DLD1 (cell line): ENCODE results near the gene AUTS2.

Source experiments
- in situ Hi-C: cut with HindIII; loops from 2 replicates; pipeline ENCODE4 v1.10.0; 2017; ENCODE audit warnings: low sequenced_read_pairs

AUTS2 gene

DNA sequence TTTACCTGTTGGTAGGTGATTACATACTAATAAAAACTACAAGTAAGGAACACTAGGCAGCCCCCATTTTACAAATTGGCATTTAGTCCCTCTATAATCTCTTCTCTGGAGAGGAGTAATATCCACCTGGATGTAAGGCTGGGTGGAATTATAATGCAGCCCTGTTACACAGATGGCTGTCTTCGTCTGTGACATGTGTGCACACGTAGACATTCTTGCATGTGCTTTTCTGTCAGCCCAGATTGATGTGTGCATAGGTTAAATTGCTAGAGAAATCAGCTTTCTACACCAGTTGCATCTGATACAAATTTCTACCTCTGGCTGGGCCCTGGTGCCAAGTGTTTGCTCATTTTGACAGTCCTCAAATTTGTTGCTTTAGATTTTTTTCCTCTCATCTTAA is 715.9 kb downstream of the AUTS2 start:
- in situ Hi-C loops: no loop called here

DNA sequence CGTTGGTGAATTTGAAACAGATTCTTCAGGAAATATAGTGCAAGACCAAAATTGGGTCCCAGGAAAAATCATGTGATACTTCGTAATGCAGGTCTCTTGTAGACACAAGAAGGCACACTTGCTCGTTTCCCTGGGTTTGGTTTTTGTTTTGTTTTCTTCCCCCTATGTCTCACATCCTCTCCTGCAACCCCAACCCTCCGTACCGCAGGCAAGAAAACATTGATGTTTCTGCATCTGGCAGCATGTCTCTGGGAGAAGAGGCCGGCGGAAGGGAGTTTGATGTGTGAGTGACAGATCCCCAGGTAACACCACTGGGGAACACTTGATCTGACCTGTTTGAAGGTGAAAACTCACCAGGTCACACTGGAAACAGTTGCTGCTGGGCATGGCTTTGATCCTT is 718.5 kb downstream of the AUTS2 start:
- in situ Hi-C loops: no loop called here

- in situ Hi-C loops: no loop called here
These were observed 719.1 kb downstream of the AUTS2 start for GRCh38 chr7:70317356-70317755.

DNA sequence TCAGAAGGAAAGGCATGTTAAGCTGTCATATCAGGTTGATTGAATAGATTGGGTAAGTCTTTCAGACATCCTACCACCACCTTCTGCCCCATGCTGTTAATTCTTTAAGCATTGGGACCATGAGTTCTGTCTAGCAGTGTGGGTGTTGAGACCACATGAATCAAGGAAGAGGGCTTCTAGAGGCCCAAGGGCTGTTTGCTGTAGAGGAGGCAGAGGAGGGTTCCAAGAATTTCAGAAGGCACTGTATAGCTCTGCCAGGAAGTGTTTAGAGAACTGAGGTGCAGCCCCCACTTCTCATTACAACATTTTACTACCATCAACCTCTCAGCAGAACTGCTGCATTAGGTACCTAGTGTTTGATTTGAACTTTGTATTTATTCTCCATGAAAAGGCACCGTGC is 720.2 kb downstream of the AUTS2 start:
- in situ Hi-C loops: no loop called here

- in situ Hi-C loops: no loop called here
These were observed 720.8 kb downstream of the AUTS2 start for GRCh38 chr7:70319057-70319456.

- in situ Hi-C loops: no loop called here
These were observed 722.8 kb downstream of the AUTS2 start for GRCh38 chr7:70321016-70321590.

GRCh38 chr7:70322856-70323255 is 724.6 kb downstream of the AUTS2 start:
- in situ Hi-C loops: no loop called here

DNA sequence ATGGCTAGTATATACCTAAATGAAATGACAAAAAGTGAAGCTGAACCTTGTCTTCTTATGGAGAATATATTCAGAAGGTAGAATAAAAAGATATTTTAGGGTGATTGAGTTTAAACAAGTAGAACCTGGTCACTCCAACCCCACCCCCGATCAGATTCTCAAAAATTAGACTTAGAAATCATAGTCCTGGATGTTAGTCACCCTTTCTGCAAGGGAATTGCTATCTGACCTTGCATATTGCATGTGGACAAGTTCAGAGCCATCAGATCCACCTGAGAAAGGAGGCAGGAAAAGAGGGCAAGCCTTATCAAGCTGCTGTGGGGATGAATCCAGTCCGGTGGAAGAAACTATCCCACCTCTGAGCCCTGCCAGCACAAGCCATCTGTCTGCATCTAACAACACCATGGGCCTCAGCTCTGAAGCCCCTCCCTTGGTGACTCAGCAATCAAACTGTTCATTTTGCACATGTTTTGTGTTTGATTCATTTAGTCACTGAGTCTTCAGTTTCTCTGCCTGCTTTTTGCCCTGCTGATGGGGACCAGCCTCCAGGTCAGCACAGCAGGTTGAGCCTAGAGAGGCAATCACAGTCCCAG is 727.3 kb downstream of the AUTS2 start:
- in situ Hi-C loops: no loop called here

DNA sequence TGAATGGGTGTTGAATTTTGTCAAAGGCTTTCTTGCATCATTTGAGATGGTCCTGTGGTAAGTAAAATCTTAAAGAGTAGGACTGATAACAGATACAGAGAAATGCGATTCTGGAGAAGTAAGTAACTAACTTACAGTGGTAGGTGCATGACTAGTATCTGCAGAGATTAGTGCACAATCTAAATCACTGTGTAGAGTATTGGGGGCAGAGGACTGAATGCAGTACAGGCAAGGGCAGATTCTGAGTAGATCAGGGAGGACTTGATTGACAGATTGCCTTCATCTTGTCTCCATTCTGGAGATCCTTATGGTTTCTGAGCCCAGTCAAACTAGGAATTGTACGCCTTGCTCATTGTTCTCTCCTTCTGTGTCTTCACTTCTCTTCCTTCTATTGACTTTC is 736.0 kb downstream of the AUTS2 start:
- in situ Hi-C loops: no loop called here

DNA sequence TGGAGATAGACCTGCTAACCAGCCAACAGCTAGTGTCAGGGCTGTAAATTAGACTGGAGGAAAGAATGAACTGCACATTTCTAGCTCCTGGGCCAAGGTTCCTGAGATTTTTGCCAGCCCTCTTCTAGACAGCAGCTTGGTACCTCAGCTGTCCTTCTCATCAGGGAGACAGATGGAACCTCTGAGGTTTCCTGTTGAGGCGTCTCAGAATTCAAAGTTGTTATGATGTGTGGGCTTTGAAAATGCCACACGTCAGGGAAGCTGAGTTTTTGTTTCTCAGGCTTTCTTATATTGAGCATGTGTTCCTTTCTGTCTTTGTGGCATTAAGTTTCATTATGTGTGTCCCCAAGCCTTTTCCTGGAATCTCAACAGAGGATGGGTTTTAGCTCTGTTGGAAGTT is 736.6 kb downstream of the AUTS2 start:
- in situ Hi-C loops: no loop called here

- in situ Hi-C loops: no loop called here
These were observed 738.3 kb downstream of the AUTS2 start for GRCh38 chr7:70336536-70336935.

DNA sequence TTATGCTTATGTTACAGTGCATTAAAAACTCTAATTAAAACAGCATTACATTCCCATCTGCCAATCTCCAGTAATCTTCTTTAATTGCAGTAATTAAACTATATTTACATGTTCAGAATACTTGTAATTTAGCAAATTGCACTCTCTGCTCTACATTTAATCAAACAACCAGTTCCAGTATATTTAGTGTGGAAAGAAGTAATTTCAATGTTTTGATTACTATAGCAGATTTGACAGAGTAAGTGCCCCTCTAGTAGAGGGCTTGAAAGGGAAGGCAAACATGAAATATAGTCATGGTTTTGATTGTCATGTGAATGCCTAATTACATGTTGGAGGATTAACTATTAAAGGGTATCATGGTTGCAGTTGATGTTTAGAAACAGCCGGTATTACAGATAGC is 739.7 kb downstream of the AUTS2 start:
- in situ Hi-C loops: no loop called here

GRCh38 chr7:70340236-70340635 is 742.0 kb downstream of the AUTS2 start:
- in situ Hi-C loops: no loop called here

DNA sequence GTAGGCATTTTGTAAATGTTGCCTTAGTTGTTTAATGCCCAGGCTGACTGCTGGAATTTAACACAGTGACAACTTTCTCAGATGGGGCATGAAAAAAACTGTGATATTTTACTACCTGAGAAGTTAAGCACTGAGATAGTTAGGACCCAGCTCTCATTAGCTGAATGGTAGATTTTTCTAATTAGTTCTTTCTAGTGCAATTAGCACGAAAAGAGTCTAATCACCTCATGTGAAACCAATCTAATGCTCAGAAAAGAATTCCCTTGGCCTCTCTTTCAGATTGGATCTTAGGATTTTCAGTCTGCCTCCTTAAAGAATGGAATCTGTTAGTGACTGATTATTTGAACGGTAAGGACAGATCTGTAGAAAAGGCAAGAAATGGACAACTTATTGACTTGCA is 743.2 kb downstream of the AUTS2 start:
- in situ Hi-C loops: no loop called here

DNA sequence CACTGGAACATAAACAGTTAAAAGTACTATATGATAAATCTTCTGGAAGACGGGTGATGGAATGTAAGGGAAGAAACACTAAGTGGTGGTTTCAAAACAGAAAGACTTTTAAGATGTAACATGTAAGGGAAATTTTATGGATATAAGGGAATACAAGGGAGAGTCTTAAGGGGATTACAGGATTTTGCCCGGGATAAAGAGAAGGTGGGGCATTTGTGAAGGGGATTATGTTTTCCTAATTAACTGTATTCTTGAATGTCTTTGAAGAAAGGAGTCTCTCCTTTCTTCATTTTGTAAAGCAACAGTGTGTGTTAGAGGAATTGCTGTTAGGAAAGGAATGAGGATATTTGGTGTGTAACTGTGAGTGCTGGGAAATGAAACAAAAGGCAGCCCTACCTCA is 745.2 kb downstream of the AUTS2 start:
- in situ Hi-C loops: no loop called here

DNA sequence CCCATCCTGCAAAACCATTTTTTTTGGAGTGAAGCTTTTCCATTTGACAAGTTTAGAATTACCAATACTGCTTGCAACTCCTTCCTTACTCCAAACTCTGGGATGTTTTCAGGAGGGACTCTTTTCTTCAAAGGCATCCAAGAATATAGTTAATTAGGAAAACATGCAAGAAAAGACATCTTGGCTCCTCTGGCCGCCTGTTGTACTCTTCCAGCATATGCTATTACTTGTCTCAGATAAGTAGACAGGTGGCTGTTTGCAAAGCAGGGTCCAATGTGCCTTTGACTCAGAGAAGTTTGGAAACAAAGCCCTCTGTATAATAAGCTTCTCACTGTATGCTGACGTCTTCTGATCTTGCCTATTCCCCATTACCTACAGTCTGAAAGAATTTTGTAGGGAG is 746.5 kb downstream of the AUTS2 start:
- in situ Hi-C loops: no loop called here

DNA sequence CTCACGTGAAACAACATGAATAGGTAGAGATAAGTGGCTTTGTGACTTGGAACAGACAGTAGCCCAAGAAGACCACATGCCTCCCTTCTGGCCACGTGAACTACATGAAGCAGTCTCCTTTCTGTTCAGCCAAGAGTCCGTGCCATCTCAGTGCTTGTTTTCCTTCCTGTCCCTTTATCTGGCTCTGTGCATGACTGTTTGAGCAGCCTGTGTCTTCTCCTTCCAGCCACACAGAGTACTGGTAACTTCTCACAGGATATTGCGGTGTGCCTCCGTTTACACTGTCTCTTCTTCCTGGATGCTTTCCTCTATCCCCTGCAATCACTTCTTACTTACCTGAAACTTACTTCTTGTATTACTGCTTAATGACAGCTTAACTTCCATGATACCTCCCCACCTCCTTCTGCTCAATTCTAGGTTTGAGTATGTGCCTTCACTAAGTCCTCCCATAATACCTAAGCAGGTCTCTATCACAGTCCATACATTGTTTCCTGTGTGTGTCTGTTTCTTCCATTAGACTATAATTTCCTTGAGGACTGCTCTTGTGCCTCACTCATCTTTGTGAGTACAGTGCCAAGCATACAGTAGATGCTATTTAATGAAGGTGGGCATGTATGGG is 748.7 kb downstream of the AUTS2 start:
- in situ Hi-C loops: no loop called here

DNA sequence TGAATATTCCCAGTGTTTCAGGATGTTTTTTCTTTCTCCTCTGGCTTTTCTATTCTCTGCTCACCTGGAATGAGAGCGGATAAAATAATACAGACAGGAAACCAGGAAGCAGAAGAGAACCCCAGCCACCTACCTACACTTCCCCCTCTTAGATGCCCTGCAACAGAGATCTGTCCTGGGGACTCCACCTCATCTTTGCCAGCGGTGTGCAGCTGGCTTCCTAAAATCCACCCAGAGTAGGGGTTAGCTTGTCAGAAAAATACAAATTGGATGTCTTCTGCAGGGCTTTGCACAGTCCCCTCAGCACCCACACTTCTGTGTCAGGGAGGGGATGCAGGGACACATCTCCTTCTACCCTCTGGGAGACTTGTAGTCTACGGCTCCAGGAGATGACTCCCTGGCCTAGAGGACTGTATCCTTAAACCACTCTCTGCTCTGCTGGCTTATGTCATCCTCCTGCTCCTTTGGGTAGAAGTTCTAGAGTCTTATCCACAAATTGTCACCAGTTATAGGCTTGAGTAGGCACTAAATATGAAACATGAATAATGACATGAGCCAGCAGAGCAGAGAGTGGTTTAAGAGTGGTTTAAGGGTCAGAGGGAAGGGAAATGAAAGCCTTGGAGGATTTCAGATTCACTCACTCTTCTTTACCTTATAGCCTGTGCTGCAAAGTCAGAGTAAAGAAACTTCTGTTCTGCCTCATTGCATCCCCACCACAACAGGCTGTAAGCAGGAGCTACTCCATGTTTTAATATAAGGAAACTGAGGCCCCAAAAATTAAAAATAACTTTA is 749.4 kb downstream of the AUTS2 start:
- in situ Hi-C loops: no loop called here

DNA sequence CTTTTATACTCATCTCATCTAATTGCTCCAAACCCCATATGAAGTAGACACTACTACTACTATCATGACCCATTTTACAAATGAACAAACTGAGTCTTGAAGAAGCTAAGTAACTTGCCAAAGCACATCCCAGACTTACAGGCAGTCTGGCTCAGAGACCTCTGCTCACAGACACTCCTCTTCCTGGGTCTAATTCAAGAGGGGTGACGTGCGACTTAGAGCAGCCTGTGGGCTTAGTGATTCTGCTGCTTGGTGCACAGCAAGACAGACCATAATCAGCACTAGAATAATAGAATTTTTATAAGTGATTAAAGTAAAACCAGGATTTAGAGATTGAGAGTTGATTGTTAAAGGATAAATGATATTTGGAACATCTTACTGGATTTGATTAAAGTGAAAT is 750.8 kb downstream of the AUTS2 start:
- in situ Hi-C loops: no loop called here

DNA sequence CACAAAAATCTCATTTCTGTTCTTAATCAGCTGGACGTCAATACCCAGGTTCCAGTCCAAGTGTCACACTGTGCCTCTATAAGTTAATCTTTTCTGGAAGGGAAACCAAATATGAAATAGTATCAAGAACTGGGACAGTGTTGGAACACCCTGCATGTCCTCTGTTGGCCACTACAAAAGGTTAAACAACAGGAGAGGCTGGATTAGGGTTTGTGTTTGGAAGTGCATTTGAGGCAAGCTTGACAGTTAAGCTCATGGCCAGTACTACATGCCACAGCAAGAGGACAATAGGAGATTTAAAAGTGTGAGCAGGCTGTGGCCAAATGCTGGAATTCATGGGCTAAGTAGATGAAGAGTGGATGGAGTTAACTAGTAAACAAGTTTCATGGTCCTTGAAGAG is 751.5 kb downstream of the AUTS2 start:
- in situ Hi-C loops: no loop called here

- in situ Hi-C loops: no loop called here
These were observed 753.8 kb downstream of the AUTS2 start for GRCh38 chr7:70352088-70352487.

- in situ Hi-C loops: no loop called here
These were observed 754.6 kb downstream of the AUTS2 start for GRCh38 chr7:70352906-70353305.
